KMS-11 (cell line): ENCODE results near the gene GABBR2.
"Not testable (repeated sequence)": the region's sequence is repeated elsewhere in the genome, so short reads cannot be mapped to it uniquely, and the experiment has no call there.

Source experiments
- H2AFZ ChIP-seq: fragments of 200-600 bp; sonication (generic); 2 replicates; pipeline ENCODE4 v1.6.1; 2016; ENCODE audit warnings: antibody characterized with exemption, mixed run types, low read depth
- H3K27ac ChIP-seq: fragments of 200-600 bp; sonication (generic); 2 replicates; pipeline ENCODE4 v1.6.1; 2016; ENCODE audit warnings: mild to moderate bottlenecking, mixed run types
- H3K27me3 ChIP-seq: fragments of 200-600 bp; sonication (generic); 2 replicates; pipeline ENCODE4 v1.6.1; 2017; ENCODE audit warnings: mild to moderate bottlenecking, low read depth, mixed run types, moderate library complexity; ENCODE audit not compliant: insufficient read depth
- H3K36me3 ChIP-seq: fragments of 200-600 bp; sonication (generic); 2 replicates; pipeline ENCODE4 v1.6.1; 2017; ENCODE audit warnings: mild to moderate bottlenecking, mixed run types; ENCODE audit not compliant: insufficient read depth
- H3K4me1 ChIP-seq: fragments of 200-600 bp; sonication (generic); 2 replicates; pipeline ENCODE4 v1.6.1; 2016; ENCODE audit warnings: mild to moderate bottlenecking, low read depth, mixed run types; ENCODE audit not compliant: poor library complexity, severe bottlenecking
- H3K4me2 ChIP-seq: fragments of 200-600 bp; sonication (generic); 2 replicates; pipeline ENCODE4 v1.7.0; 2016; ENCODE audit warnings: mild to moderate bottlenecking, mixed run types
- H3K4me3 ChIP-seq: fragments of 200-600 bp; sonication (generic); IDR thresholded peaks from 2 replicates; pipeline ENCODE4 v1.6.1; 2017; ENCODE audit warnings: low read depth, low read length, mixed read lengths; ENCODE audit not compliant: insufficient read depth
- H3K79me2 ChIP-seq: fragments of 200-600 bp; sonication (generic); 2 replicates; pipeline ENCODE4 v1.6.1; 2016; ENCODE audit warnings: low read depth, mixed run types; ENCODE audit not compliant: insufficient read depth
- H3K9ac ChIP-seq: fragments of 200-600 bp; sonication (generic); 2 replicates; pipeline ENCODE4 v1.6.1; 2016; ENCODE audit warnings: mild to moderate bottlenecking, mixed run types
- H4K20me1 ChIP-seq: fragments of 200-600 bp; sonication (generic); 2 replicates; pipeline ENCODE4 v1.6.1; 2016; ENCODE audit warnings: mild to moderate bottlenecking, mixed run types; ENCODE audit not compliant: insufficient read depth
- TF ChIP-seq, protein P1 (sequence below): fragments of 200-600 bp; sonication (generic); conservative IDR thresholded peaks from 2 replicates; pipeline ENCODE4 v1.6.1; 2017; ENCODE audit warnings: low read depth, mild to moderate bottlenecking, antibody characterized with exemption, low read length, moderate library complexity, mixed read lengths

GABBR2 gene

DNA sequence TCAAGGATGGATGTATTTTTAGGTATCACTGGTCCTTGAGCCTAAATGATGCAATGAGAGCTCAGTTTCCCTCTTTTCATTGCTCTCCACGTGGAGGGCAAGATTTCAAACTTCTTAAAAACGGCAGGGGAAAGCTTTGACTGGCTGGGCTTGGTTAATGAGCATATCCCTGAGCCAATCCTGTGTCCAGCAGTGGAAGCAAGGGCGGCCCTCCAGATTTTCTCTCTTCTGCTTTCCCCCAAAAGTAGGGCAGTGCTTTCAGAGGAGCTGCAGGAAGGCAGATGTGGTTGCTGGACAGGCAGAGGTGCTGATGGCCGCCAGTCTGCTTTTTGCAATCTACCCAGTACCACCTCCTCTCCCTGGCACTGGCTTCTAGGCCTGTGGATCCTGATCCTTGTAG, 423.3 kb downstream of the GABBR2 start:
- no peak overlapping the region for H2AFZ ChIP-seq

DNA sequence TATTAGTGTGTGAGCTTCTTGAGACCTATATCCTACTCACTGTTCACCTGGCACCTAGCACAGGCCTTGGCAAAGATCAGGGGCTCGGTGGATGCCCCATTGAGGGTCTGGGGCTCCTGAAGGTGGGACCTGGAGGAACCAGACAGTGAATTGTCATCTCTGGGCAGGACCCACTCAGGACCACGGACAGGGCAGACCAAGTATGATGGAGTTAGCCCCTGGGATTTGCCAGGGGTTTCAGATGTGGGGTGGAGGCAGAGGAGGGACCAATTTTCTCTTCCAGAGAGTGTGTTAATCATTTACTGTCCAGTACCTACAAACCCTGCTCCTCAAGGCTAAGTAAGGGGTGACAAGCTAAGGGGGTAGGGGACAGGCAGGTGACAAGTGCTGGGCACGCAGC, 424.0 kb downstream of the GABBR2 start:
- TF ChIP-seq, protein P1, sequence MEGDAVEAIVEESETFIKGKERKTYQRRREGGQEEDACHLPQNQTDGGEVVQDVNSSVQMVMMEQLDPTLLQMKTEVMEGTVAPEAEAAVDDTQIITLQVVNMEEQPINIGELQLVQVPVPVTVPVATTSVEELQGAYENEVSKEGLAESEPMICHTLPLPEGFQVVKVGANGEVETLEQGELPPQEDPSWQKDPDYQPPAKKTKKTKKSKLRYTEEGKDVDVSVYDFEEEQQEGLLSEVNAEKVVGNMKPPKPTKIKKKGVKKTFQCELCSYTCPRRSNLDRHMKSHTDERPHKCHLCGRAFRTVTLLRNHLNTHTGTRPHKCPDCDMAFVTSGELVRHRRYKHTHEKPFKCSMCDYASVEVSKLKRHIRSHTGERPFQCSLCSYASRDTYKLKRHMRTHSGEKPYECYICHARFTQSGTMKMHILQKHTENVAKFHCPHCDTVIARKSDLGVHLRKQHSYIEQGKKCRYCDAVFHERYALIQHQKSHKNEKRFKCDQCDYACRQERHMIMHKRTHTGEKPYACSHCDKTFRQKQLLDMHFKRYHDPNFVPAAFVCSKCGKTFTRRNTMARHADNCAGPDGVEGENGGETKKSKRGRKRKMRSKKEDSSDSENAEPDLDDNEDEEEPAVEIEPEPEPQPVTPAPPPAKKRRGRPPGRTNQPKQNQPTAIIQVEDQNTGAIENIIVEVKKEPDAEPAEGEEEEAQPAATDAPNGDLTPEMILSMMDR = no peak
- Histone ChIP-seq H3K36me3 (no peaks in the 10 kb centered on the region), H3K4me1 (no peaks in the 10 kb centered on the region), H4K20me1 (no peaks in the 10 kb centered on the region), H3K4me2 (no peak overlapping the region), H3K79me2 (no peaks in the 10 kb centered on the region), H3K9ac (no peak overlapping the region), H3K27ac (no peak overlapping the region), H2AFZ (no peak overlapping the region), H3K4me3 (no peak overlapping the region), H3K27me3 (no peaks in the 10 kb centered on the region)

More for the DNA sequence above, 423.3 kb downstream of the GABBR2 start:
- Histone ChIP-seq H3K27ac (no peak overlapping the region), H3K27me3 (no peaks in the 10 kb centered on the region), H3K36me3 (no peaks in the 10 kb centered on the region), H3K4me2 (no peak overlapping the region), H3K79me2 (no peaks in the 10 kb centered on the region), H4K20me1 (no peaks in the 10 kb centered on the region), H3K9ac (no peak overlapping the region), H3K4me1 (no peaks in the 10 kb centered on the region), H3K4me3 (no peak overlapping the region)
- TF ChIP-seq, protein P1 = no peak

DNA sequence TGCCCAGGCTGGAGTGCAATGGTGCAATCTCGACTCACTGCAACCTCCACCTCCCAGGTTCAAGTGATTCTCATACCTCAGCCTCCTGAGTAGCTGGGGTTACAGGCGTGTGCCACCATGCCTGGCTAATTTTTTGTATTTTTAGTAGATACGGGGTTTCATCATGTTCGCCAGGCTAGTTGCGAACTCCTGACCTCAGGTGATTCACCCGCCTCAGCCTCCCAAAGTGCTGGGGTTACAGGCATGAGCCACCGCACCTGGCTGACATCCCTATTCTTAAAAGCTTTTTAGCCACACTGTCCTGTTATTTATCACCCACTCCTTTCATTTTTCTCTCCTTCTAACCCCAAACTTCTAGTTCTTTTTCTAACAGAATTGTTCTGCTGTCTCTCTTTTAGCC, 425.6 kb downstream of the GABBR2 start:
- H3K4me1 ChIP-seq, H3K27me3 ChIP-seq, H4K20me1 ChIP-seq, H2AFZ ChIP-seq, H3K27ac ChIP-seq, H3K36me3 ChIP-seq, H3K79me2 ChIP-seq, H3K4me2 ChIP-seq, H3K9ac ChIP-seq, H3K4me3 ChIP-seq: not testable (repeated sequence)

DNA sequence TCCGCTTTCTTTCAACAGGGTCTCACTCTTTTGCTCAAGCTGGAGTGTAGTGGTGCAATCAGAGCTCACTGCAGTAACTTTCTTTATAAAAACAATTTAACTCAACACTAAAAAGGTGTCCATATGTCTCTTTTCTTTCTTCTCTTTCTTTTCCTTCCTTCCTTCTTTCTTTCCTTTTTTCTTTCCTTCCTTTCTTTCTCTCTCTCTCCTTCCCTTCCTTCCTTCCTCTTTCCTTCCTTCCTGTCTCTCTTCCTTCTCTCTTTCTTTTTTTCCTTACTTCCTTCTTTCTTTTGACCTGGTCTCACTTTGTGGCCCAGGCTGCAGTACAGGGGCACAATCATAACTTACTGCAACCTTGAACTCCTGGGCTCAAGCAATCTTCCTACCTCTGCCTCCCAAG, 427.5 kb downstream of the GABBR2 start:
- Histone ChIP-seq H3K27me3 (no peaks in the 10 kb centered on the region), H2AFZ (no peak overlapping the region)
- TF ChIP-seq, protein P1 = no peak

DNA sequence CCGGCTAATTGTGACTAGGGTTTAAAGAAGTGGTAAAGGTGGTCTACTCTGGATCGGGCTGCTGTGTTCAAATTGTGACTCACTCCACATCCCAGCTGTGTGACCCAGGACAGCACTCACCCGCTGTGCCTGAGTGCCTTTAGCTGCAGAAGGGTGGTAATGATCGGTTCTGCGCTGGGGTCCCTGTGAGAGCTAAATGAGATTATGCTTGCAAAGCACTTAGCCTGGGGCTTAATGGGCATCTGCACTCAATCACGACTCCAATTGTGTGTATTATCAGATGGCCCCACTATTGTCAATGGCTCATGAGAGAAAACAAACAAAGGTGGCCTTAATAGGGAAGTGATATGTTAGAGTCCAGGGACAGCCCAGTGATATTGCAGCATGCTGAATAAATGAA, 428.2 kb downstream of the GABBR2 start:
- H3K4me2 ChIP-seq = no peak overlapping the region
- H3K27me3 ChIP-seq = no peaks in the 10 kb centered on the region
- TF ChIP-seq, protein P1 = no peak
- no peak overlapping the region for H3K27ac ChIP-seq
- no peak overlapping the region for H2AFZ ChIP-seq
- no peak overlapping the region for H3K4me3 ChIP-seq
- H3K4me1 ChIP-seq = no peaks in the 10 kb centered on the region
- no peaks in the 10 kb centered on the region for H4K20me1 ChIP-seq
- H3K36me3 ChIP-seq = no peaks in the 10 kb centered on the region
- H3K79me2 ChIP-seq = no peaks in the 10 kb centered on the region
- H3K9ac ChIP-seq = no peak overlapping the region

More for the DNA sequence above, 427.5 kb downstream of the GABBR2 start:
- Histone ChIP-seq H4K20me1 (no peaks in the 10 kb centered on the region), H3K36me3 (no peaks in the 10 kb centered on the region), H3K4me1 (no peaks in the 10 kb centered on the region), H3K4me2 (no peak overlapping the region), H3K27ac (no peak overlapping the region), H3K79me2 (no peaks in the 10 kb centered on the region), H3K4me3 (no peak overlapping the region), H3K9ac (no peak overlapping the region)
